ENCODE data around the gene PSG2.
"Not testable (repeated sequence)": the region's sequence is repeated elsewhere in the genome, so short reads cannot be mapped to it uniquely, and the experiment has no call there.

DNA sequence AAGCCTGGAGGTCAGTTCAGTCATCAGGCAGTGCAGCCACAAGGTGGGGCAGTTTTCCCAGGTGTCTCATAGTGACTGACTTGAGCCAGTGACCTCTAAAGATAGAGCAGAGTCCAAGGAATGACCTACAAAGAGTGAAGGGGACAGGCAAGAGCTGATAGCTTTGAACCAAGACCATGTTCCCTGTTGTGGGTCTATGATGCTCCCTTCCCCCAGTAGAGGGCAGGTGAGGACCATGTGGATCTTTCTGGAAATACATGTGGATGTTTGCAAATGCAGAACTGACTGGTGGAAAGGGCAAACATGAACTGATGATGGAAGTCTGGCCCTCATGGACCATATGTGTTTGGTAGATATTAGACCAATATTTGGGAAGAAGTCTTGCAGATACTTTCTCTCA, 62.9 kb downstream of the PSG2 start:
- TF ChIP-seq, protein P1, sequence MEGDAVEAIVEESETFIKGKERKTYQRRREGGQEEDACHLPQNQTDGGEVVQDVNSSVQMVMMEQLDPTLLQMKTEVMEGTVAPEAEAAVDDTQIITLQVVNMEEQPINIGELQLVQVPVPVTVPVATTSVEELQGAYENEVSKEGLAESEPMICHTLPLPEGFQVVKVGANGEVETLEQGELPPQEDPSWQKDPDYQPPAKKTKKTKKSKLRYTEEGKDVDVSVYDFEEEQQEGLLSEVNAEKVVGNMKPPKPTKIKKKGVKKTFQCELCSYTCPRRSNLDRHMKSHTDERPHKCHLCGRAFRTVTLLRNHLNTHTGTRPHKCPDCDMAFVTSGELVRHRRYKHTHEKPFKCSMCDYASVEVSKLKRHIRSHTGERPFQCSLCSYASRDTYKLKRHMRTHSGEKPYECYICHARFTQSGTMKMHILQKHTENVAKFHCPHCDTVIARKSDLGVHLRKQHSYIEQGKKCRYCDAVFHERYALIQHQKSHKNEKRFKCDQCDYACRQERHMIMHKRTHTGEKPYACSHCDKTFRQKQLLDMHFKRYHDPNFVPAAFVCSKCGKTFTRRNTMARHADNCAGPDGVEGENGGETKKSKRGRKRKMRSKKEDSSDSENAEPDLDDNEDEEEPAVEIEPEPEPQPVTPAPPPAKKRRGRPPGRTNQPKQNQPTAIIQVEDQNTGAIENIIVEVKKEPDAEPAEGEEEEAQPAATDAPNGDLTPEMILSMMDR (IDR thresholded peaks at IDR 0.05; ENCODE audit: low read length) = not testable (repeated sequence)
- not testable (repeated sequence) for TF ChIP-seq EZH2 (IDR thresholded peaks at IDR 0.05; ENCODE audit: borderline replicate concordance, low read length)
